IPS-20b (cell line): Measurements from ENCODE around the gene KCNMB4.

Source experiments
- H3K27ac ChIP-seq: one replicate; pipeline ENCODE4 v1.5.1; 2013; ENCODE audit warnings: low read length
- H3K27me3 ChIP-seq: 2 replicates; pipeline ENCODE4 v1.6.1; 2013; ENCODE audit warnings: mild to moderate bottlenecking, low read length, inconsistent platforms; ENCODE audit not compliant: insufficient read depth
- H3K36me3 ChIP-seq: 2 replicates; pipeline ENCODE4 v1.6.1; 2013; ENCODE audit warnings: low read depth, mild to moderate bottlenecking, inconsistent platforms, low read length, moderate library complexity; ENCODE audit not compliant: insufficient read depth
- H3K4me1 ChIP-seq: 2 replicates; pipeline ENCODE4 v1.6.1; 2013; ENCODE audit warnings: mild to moderate bottlenecking, control low read depth, inconsistent platforms, low read length, moderate library complexity; ENCODE audit not compliant: insufficient read depth
- H3K4me3 ChIP-seq: 2 replicates; pipeline ENCODE4 v1.5.1; 2013; ENCODE audit warnings: mild to moderate bottlenecking, low read length, inconsistent platforms
- H3K9ac ChIP-seq: 2 replicates; pipeline ENCODE4 v1.6.1; 2013; ENCODE audit warnings: low read depth, mild to moderate bottlenecking, inconsistent platforms, low read length, moderate library complexity
- H3K9me3 ChIP-seq: 2 replicates; pipeline ENCODE4 v1.6.1; 2013; ENCODE audit warnings: mild to moderate bottlenecking, low read depth, low read length, inconsistent platforms; ENCODE audit not compliant: insufficient read depth

KCNMB4 gene

GRCh38 chr12:70448371-70448770, 82.3 kb downstream of the KCNMB4 start:
- Histone ChIP-seq H3K27me3 (no peaks in the 10 kb centered on the region), H3K36me3 (no peaks in the 10 kb centered on the region), H3K9me3 (peaks cover 24% of the 10 kb centered on the region), H3K4me1 (no peaks in the 10 kb centered on the region), H3K27ac (no peak overlapping the region), H3K9ac (no peak overlapping the region), H3K4me3 (no peak overlapping the region)

DNA sequence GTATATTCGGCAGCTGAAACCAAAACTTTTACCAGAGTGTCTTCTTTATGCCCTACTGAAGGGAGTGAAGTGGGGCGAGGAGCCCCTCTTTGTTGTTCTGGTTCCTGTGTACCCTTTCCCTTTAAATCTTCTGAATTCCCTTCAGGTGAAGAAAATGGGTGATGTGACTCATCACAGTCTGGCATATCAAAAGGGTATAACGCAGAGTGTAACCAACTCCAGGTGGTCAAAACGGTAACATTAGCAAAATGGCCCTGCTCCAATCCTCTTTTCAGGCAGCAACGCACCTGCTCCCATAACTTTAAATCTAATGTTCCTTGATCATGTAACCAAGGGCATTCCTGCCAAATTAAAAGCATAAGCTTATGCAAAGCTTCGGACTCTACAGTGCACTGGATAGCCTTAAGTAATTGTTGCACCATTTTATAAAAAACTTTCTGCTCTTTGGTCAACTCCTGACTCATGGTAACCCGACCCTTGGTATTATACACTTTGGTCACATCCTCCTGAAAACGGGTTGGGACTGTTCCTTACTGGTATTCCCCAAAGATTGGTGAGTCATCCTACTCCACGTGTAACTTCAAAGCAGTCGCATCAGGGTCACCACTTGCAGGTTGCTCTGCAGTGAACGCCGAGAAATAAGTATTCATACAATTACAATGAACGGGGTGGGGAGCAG, 83.1 kb downstream of the KCNMB4 start:
- H3K36me3 ChIP-seq = no peaks in the 10 kb centered on the region
- H3K9me3 ChIP-seq = peaks cover 24% of the 10 kb centered on the region
- no peak overlapping the region for H3K4me3 ChIP-seq
- no peaks in the 10 kb centered on the region for H3K4me1 ChIP-seq
- no peak overlapping the region for H3K9ac ChIP-seq
- no peaks in the 10 kb centered on the region for H3K27me3 ChIP-seq
- H3K27ac ChIP-seq = no peak overlapping the region

GRCh38 chr12:70449753-70450341, 83.8 kb downstream of the KCNMB4 start:
- Histone ChIP-seq H3K27ac (no peak overlapping the region), H3K4me3 (no peak overlapping the region)

GRCh38 chr12:70451528-70451927, 85.4 kb downstream of the KCNMB4 start:
- H3K4me1 ChIP-seq = no peaks in the 10 kb centered on the region
- no peaks in the 10 kb centered on the region for H3K27me3 ChIP-seq
- H3K9ac ChIP-seq = no peak overlapping the region
- H3K9me3 ChIP-seq = peaks cover 24% of the 10 kb centered on the region
- no peak overlapping the region for H3K4me3 ChIP-seq
- no peak overlapping the region for H3K27ac ChIP-seq
- no peaks in the 10 kb centered on the region for H3K36me3 ChIP-seq

More at GRCh38 chr12:70449753-70450341, 83.8 kb downstream of the KCNMB4 start:
- Histone ChIP-seq H3K36me3 (no peaks in the 10 kb centered on the region), H3K9me3 (peaks cover 24% of the 10 kb centered on the region), H3K4me1 (no peaks in the 10 kb centered on the region), H3K9ac (no peak overlapping the region), H3K27me3 (no peaks in the 10 kb centered on the region)

- Histone ChIP-seq H3K4me3 (no peak overlapping the region), H3K4me1 (no peaks in the 10 kb centered on the region), H3K9me3 (no peaks in the 10 kb centered on the region), H3K9ac (no peak overlapping the region), H3K27ac (no peak overlapping the region), H3K36me3 (no peaks in the 10 kb centered on the region), H3K27me3 (no peaks in the 10 kb centered on the region)
Measured at GRCh38 chr12:70456953-70457352, 90.9 kb downstream of the KCNMB4 start.

GRCh38 chr12:70459786-70460185, 93.7 kb downstream of the KCNMB4 start:
- no peaks in the 10 kb centered on the region for H3K4me1 ChIP-seq
- no peak overlapping the region for H3K4me3 ChIP-seq
- H3K9ac ChIP-seq = no peak overlapping the region
- no peak overlapping the region for H3K27ac ChIP-seq
- H3K27me3 ChIP-seq = no peaks in the 10 kb centered on the region
- H3K36me3 ChIP-seq = no peaks in the 10 kb centered on the region
- H3K9me3 ChIP-seq = peaks cover 20% of the 10 kb centered on the region

DNA sequence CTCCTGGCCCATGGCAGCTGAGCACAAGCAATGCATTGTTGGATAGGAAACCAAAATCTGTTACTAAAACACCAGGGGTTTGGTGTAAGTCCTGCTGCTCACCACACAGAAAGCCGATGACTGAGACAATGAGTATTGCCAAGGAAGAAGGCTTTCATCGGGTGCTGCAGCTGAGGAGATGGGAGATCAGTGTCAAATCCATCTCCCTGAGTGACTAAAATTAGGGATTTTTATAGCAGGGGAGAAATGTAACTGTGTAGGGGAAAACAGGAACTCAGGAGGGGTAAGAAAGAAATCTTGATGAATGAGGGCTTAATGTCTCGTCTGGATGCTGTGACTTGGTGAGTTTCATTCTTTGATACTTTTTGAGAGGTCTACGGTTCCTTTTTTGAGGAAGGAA, 97.9 kb downstream of the KCNMB4 start:
- H3K9me3 ChIP-seq = peaks cover 23% of the 10 kb centered on the region
- H3K36me3 ChIP-seq = no peaks in the 10 kb centered on the region
- no peaks in the 10 kb centered on the region for H3K27me3 ChIP-seq
- no peak overlapping the region for H3K9ac ChIP-seq
- no peaks in the 10 kb centered on the region for H3K4me1 ChIP-seq
- H3K27ac ChIP-seq = no peak overlapping the region
- no peak overlapping the region for H3K4me3 ChIP-seq

GRCh38 chr12:70466753-70467152, 100.7 kb downstream of the KCNMB4 start:
- H3K27ac ChIP-seq = no peak overlapping the region
- H3K9ac ChIP-seq = no peak overlapping the region
- H3K27me3 ChIP-seq = no peaks in the 10 kb centered on the region

DNA sequence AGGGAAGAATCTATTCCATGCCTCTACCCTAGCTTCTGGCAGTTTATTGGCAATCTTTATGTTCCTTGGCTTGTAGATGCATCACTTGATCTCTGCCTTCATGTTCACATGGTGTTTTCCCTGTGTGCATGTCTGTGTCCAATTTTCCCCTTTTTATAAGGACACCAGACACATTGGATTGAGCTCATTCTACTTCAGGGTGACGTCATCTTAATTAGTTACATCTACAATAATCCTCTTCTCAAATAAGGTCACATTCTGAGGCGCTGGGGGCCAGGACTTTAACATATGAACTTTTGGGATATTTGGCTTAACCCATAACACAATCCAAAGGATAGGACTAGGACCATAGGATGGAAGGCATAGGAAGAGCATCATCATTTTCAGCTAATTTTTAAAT, 101.4 kb downstream of the KCNMB4 start:
- H3K27ac ChIP-seq = no peak overlapping the region
- no peak overlapping the region for H3K9ac ChIP-seq
- peaks cover 23% of the 10 kb centered on the region for H3K9me3 ChIP-seq
- H3K4me3 ChIP-seq = no peak overlapping the region
- no peaks in the 10 kb centered on the region for H3K27me3 ChIP-seq
- H3K36me3 ChIP-seq = no peaks in the 10 kb centered on the region
- H3K4me1 ChIP-seq = no peaks in the 10 kb centered on the region

More at GRCh38 chr12:70466753-70467152, 100.7 kb downstream of the KCNMB4 start:
- no peaks in the 10 kb centered on the region for H3K4me1 ChIP-seq
- H3K9me3 ChIP-seq = peaks cover 23% of the 10 kb centered on the region
- H3K4me3 ChIP-seq = no peak overlapping the region
- H3K36me3 ChIP-seq = no peaks in the 10 kb centered on the region

DNA sequence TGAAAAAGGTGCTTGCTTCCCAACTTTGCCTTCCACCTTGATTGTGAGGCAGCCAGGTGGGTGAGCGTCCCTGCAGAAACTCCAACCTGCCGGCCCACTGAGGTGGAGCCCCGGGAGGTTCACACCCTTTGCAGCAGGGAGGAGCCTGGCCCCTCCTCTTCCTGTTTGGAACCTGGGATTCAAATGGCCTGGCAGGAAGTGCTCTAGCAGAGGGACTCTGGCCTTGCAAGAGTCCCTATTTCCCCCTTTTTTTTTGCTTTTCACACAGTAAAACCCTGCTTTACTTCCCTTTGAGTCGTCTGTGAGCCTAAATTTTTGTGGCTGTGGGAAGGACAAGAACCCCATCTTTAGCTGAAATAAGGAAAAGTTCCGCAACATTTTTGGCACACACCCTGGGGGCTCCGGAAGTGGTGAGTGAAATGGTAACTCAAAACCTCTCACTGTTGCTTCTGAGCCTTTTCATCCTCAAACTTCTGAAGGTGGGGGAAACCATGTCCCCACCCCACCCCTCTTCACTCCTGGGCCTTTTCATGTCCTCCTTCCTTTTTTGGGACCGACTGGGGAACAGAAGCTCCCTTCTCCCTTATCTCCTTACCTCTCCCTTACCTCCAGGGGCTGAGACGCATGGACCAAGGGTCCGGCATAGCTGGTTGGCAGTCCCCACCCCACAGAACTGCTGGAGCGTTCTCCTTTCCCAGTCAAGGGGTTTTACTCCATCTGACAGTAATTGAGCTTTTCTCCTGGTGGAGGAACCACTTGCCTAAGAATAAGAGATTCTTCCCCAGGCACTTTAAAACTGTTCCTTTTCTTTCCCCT, 102.0 kb downstream of the KCNMB4 start:
- Histone ChIP-seq H3K4me3 (no peak overlapping the region), H3K9me3 (peaks cover 19% of the 10 kb centered on the region), H3K27ac (no peak overlapping the region), H3K9ac (no peak overlapping the region), H3K36me3 (no peaks in the 10 kb centered on the region), H3K4me1 (no peaks in the 10 kb centered on the region), H3K27me3 (no peaks in the 10 kb centered on the region)

- H3K4me3 ChIP-seq = no peak overlapping the region
- no peaks in the 10 kb centered on the region for H3K36me3 ChIP-seq
- H3K27ac ChIP-seq = no peak overlapping the region
- no peaks in the 10 kb centered on the region for H3K27me3 ChIP-seq
- H3K4me1 ChIP-seq = no peaks in the 10 kb centered on the region
- peaks cover 13% of the 10 kb centered on the region for H3K9me3 ChIP-seq
- H3K9ac ChIP-seq = no peak overlapping the region
Measured at GRCh38 chr12:70468741-70469140, 102.7 kb downstream of the KCNMB4 start.
